CD1c-positive myeloid dendritic cell (primary cell): ENCODE results near the gene CWC22.
"Not testable (repeated sequence)": the region's sequence is repeated elsewhere in the genome, so short reads cannot be mapped to it uniquely, and the experiment has no call there.

Experiments
- DNase-seq: peaks from one replicate; pipeline ENCODE4 v3.0.0-alpha.2; 2016; ENCODE audit errors: extremely low spot score

Gene CWC22

DNA sequence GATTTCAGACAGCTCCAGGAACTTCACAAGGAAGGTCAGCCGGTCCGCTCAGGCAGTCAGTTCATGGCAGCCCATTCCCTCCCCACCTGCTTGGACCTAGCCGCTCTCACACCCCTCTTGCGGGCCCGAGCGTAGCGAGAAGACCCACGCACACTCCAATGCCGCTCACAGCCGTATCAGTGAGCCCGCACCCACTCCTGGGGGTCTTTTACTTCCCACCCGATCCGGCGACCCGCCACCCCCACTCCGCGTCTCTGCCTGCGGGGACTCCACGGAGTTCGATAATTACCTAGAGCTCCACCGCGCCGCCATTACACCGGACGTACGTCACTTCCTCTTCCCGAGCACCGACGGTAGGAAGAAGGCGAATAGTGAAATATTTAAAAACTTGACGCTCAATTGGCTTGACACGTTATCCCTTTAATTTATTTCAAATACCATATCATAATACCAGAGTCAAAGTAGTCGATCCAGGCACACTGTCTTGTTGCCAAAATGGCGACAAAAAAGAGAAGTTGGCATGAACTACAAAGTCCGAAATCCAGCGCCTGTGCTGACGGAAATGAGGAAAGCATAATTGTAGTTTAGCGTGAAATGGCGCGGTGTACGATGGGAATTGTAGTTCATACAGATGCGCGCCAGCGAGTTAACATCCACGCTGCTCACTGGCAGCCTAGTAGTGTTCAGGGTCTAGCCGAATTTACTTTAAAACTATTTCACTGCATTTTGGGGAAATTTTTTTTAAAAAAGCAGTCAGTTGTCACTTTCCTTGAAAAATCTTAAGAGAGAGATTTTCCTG is at the start of gene CWC22:
CWC22 (minus strand) TSS at position 517 of the 799 bp plus-strand sequence. CDS start 13,956 bp downstream, outside the sequence.
- peak; percentile 95 for DNase-seq

DNA sequence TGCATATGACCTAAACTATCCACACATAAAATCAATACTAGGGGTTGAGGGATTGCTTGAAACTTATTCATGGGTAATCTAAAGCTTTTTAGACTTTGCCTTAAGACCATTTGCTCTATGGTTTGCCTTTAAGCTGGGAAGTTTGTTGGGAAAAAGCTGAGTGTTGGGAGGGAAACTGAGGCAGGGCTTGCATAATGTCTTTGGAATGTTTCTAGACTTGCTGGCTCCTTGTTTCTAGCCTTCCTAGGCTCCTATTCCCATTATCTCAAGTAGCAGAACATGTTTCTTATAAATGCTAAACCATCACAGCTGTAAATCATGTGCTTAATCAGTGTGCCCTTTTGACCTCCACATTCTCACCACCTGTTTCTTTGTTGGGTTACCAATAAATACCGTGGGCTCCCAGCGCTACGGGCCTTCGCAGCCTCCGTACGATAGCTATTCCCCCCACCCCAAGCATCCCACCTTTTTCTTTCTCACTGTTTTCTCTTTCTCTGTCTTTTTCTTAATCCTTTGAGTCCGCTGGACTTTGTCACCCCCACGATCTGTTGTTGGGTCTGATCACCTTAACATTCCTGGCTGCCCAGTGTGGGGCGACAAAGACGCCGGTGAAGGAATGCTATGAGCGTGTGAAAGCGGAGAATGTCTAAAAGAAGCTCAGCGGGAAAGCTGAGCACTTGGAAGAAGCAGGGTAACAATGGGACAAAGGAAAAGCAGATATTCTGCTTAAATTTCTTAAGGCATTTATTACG is 49.4 kb upstream of the CWC22 start:
- no peak for DNase-seq

DNA sequence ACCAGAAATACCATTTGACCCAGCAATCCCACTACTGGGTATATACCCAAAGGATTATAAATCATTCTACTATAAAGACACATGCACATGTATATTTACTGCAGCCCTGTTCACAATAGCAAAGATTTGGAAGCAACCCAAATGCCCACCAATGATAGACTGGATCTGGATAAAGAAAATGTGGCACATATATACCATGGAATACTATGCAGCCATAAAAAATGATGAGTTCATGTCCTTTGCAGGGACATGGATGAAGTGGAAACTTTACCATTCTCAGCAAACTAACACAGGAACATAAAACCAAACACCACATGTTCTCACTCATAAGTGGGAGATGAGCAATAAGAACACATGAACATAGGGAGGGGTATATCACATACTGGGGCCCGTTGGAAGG is 47.5 kb upstream of the CWC22 start:
- not testable (repeated sequence) for DNase-seq

DNA sequence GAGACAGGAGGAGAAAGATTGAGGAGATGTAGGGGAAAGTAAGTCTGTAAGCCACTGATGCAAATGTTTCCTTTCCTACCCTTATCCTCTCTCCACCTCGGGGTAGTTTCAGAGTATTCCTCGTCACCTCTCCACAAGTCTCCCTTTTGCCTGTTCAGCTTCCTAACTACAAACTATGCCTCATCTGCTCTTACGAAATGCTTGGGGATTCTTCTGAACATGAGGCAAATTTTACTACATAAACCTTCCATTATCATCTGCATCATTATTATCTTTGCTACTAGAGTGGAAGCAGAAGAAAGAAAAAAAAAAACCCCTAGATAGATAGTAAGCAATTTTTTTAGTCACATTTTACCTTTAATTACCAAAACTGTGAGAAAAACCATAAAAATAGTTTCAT is 43.1 kb upstream of the CWC22 start:
- DNase-seq, result no peak

DNA sequence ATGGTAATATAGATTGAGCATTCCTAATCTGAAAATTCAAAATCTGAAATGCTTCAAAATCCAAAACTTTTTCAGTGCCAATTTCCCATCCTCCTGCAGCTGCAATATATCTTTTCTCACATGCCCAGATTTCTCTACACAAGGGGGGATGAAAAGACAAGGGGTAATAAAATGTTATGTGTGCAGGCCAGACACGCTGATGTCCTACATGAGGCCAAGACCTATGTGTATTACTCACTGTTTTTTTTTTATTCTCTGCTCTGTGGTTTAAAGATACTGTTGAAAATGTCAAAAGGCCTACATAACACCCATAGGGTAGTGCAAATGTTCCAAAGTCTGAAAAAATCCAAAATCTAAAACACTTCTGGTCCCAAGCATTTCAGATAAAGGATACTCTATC is 41.2 kb upstream of the CWC22 start:
- DNase-seq, result no peak

DNA sequence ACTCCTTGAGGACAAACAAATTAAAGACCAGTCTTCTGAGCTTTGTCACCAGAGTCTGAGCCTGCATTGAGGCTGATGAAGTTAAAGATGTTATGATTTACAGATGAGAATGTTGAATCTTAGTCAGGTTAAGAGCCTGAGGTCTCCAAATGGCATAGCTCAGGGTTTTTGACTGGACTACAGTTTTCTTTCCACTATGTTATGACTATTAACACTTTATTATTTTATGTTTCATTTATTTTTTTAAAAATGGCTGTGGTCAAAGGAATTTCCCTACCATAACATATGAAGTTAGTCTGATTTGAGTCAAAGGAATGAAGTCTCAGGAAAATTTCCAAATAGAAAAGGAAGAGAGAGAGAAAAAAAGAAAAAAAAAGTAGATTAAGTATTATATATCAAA is 39.7 kb upstream of the CWC22 start:
- no peak for DNase-seq

DNA sequence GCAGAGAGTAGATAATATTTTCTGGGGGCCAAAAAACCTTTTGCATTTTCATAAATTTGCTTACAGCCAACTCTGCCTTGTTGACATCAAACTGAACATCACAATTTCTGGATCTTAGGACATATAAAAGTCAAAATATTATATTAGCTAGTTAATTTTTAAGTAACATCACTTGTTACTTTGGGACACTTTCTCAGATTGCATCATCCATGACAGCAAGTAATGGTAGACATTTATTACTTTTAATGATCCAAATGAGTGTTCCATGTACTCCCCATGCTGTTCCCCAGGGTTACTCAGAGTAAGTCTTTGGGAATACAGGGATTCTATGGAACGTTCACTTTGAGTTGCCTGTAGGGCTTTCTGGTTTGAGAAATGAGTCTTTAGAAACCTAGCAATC is 39.1 kb upstream of the CWC22 start:
- DNase-seq, result no peak

DNA sequence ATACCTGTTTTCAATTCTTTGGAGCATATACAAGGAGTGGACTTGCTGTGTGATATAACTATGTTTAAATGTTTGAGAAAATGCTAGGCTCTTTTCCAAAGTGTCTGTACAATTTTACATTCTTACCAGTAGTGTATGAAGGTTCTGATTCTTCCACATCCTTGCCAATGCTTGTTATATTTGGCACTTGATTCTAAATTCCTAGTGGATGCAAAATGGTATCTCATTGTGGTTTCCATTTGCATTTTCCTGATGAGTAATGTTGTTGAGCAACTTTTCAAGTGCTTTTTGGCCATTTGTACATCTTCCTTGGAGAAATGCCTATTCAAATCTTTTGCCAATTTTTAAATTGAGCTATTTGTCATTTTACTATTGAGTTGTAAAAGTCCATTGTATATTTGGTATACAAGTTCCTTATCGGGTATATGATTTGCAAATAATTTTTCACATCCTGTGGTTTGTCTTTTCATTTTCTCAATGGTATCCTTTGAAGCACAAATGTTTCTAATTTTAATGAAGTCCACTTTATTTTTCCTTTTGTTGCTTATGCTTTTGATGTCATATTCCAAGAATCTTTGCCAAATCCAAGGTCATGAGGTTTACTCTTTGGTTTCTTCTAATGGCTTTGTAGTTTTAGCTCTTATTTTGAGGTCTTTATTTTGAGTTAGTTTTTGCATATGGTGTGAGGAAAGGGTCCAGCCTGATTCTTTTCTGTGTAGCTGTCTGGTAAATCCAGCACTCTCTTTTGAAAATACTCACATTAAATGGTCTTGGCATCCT is 33.2 kb upstream of the CWC22 start:
- DNase-seq, result no peak

DNA sequence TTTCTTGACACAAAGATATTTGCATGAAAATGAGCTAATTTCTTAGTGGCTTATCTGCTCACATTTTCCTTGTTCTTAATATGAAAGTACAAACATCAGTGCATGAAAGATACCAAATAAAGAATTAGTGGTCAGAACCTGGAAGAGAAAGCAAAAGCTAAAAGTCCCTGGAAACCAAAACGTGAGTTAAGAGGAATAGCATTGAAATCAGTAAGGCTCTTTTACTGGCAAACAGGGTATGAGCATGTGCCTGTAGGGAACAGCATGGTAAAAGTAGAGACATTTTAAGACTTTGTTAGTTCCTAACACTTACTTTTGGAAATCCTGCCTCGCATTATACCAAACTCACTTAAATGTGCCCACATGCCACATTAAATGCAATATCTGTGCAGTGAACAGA is 31.9 kb upstream of the CWC22 start:
- DNase-seq, result no peak

DNA sequence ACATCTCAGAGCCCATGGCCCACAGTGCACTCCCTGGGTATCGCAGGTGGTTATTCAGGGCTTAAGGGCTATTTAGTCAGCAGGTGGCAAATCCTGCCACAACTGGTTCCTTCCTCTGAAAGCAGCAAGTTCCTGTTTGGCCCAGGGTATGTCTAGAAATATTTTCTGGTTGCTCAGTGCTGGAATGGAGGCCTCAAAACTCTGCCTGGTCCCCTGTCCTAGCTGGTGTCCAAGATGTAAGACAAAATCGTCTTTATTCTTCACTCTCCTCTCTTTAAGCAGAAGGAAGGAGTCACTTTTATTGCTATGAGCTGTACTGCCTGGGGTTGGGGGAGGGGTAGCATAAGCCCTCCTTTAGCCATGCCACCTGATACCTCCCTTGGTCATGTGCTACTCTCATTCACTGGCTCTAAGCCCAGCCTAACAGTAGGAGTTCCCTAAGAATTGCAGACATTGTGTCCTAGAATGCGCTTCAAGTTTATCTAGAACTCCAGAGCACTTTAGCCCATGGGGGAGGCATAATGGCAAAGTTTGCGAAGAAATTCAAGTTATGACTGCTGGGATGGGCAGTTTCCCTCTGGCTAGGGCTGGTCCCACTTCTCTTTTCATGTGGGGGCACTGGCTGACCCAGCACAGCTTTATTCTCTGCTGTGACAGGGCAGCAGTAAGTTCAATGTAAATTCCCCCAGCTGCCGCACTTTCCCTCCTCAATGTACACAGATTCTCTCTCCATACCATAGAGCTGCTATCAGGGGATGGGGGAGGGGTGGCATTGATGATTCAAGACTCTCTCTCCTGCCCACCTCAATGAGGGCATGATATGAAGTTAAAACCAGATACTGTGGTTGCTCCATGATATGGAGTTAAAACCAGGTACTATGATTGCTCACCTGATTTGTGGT is 27.1 kb upstream of the CWC22 start:
- no peak for DNase-seq

DNA sequence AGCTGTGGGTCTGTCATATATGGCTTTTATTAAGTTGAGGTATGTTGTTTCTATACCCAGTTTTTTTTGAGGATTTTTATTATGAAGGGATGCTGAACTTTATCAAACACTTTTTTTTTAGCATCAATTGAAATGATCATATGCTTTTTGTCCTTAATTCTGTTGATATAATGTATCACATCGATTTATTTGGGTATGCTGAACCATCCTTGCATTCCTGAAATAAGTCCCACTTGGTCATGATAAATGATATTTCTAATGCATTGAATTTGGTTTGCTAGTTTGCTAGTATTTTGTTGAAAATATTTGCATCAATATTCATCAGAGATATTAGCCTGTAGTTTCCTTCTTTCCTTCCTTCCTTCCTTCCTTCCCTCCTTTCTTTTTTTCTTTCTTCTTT is 22.5 kb upstream of the CWC22 start:
- DNase-seq, result no peak

DNA sequence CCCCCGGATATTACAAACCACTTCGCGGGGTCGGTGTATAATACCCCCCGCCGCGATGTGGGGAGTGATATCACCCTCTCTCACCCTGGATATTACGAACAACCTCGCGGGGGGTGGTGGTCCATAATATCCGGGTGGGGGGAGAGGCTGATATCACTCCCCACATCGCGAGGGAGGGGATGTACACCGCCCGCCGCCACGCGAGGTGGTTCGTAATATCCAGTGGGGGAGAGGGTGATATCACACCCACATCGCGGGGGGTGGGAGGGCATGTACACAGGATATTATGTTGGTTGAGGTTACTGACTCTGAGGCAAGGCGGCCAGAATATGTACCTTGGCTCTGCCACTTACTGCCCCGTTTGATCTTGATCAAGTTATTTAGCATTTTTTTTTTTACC is 14.8 kb upstream of the CWC22 start:
- DNase-seq, result no peak

DNA sequence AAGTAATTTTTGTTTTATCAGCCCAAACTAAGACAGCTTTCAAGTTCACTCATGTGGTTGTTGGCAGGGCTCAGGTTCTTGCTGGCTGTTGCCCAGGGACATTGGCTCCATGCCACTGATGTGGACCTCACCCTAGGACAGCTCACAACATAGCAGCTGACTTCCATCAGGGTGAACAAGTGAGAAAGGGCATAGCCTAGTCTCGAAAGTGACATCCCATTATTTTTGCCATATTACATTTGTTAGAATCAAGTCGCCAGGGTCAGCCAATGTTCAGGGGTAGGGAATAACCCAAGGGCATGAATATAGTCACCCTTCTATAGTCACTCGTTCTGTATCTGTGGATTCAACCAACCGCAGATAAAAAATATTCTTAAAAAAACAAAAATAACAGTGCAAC is 10.7 kb upstream of the CWC22 start:
- no peak for DNase-seq

DNA sequence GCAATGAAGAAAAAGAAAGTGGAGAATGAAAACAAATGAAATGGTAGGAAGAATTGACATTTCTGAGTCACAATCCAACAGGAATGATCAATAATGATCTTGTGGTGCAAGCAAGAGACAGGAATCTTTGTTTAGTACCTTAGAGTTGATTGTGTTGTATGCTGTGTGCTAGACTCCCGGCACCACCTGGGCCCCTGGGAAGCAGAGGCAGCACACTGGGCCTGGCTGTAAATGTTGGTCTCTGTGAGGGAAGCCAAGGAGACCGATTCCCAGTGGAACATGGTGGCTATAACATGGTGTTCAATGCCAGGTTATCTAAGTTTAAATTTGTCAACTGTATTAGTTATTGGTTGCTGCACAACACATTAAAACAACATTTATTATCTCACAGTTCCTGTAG is 9.8 kb upstream of the CWC22 start:
- DNase-seq, result no peak

DNA sequence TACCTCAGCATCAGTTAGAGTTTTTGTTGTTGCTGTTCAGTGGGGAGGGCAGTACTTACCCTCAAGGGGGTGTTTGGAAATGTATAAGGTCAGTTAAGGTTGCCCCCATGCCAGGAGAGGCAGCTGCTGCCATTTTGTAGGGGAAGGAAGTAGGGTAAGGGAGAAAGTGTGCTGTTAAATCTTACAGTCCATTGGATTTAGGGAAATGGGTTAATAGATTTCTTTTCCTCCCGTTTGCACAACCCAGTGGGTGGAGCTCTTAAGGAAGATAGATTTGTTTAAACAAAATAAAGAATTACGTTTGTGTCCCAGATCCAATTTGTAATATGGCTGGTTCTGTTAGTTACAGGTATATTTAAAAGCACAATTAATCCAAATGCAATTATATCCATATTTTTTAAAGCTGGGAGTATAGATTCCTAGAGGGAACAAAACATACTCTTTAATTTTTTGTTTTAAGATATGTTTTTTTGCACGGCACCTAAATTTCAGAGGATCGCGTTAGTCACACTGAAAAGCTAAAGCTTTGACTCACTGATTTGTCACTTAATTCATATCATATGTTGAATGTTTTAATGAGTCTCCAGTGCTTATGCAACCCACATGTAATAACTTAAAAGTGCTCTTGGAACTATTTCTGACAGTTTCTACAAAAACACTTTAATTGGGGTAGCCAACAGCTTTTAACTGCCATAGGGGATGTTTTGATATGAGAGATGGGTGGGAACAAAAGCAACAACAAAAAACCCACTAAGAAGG is 9.0 kb upstream of the CWC22 start:
- DNase-seq, result no peak

DNA sequence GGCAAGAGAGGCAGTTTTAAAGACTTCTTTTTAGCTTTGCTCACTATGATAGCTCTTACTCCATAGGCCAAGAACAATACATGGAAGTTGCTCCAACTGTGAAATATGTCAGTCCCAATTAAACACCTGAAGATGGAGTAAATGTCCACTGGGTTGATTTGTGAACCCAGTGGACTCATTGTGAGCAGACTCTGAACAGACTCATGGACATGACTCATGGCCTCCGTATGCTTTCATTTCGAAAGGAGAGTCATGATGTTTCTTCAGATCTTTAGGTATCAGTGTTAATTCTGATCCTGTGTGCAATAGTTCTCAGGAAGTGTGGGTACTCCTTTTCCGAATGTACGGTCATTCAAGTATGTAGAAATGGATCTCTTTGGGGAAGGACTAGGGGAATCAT is 5.4 kb upstream of the CWC22 start:
- no peak for DNase-seq

DNA sequence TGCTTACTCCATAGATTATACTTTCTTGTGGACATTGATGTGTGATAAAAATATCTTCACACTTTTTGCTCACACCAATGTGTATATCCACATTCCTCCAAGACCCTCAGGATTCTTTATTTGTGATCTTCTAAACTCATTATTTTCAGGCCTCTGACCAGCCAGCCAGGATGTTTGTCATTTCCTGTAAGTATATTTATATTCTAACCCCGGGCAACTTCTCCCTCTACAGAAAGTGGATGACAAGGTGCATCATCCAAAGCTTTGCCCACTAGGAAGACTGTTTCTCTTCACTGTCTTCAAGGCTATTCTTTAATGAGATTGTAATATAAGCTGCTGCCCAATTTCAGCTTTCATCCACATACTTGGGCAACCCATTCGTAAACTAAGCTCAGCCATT is 3.6 kb upstream of the CWC22 start:
- no peak for DNase-seq

DNA sequence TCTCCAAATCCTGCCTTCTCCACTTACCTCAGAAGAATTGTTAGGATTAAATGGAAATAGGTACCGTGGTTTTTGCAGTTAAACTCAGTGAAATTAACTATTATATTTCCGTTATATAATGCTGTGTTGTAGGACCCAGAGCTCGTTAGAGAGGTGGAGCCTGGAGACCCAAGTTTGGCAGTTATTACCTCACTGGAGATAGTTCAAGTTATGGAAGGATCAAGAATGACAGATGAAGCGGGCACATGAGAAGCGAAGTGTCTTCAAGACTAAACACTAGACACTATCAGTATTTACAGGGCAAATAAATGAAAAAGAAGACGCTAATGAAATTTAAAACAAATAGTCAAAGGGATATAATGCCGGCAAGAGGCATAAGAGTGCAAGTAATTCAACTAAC is 866 bp downstream of the CWC22 start:
- DNase-seq, result no peak

DNA sequence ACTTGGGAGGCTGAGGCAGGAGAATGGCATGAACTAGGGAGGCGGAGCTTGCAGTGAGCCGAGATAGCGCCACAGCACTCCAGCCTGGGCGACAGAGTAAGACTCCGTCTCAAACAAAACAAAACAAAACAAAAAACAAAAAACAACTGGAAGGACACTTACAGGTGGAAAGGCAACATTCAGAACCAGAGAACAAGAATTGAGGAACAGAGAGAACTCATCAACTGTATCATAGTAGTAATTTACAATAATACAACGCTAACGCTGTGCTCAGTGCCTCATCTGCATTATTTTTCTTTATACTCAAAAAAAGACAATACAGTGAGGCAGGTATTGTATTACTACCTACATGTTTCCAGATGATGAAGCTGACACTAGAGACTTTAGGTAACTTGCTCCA is 1.6 kb downstream of the CWC22 start:
- not testable (repeated sequence) for DNase-seq

DNA sequence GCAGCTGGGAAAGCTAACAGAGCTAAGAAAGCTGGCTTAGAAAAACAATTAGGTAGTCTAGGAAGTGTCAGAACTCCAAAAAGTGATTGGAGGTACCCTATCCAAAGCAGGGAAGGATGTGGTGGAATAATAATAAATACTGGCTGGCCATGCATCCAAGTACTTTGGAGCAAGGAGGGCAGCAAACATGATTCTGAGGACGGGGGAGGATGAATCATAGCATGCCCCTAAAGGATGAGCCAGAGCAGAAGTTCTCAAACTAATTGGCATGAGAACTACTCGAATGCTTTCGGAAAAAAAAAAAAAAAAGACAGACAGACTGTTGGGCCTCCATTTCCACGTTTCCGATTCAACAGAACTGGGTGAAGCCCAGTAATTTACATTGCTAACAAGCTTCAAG is 2.4 kb downstream of the CWC22 start:
- DNase-seq, result no peak

DNA sequence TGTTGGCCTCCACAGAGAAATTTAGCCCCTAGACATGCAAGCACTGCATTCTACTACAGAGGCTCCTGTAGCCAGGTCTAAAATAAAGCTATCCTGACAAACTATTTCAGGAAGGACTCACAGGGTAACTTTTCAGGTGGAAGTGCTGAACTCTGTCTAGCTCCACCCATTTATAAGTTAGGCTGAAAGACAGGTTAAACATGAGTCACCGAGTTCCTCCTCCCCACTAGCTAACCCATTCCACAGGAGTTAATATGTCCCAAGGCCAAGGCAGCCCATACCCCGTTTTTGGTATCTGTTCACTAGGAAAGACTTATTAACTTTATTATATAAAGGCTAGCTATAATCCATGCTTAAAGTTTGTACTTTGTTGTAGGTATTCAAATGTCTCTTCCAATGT is 3.5 kb downstream of the CWC22 start:
- no peak for DNase-seq
